Esophagus muscularis mucosa (tissue), 3 donors: ENCODE results near the gene CPXCR1.
"Not testable (repeated sequence)": the region's sequence is repeated elsewhere in the genome, so short reads cannot be mapped to it uniquely, and the experiment has no call there.

ENCODE experiments used
- CTCF ChIP-seq, 3 experiments: fragments of 200-600 bp in 2 of 3; fragments of 450-650 bp in 1 of 3; sonication (generic) in 2 of 3; IDR thresholded peaks; one replicate each; pipeline ENCODE4 v1.5.1; 2017 to 2019; ENCODE audit warnings: antibody characterized with exemption in 3 of 3, mild to moderate bottlenecking in 2 of 3, moderate library complexity in 1 of 3
- POLR2AphosphoS5 ChIP-seq, 2 donors: sonication (generic); formaldehyde crosslinking; IDR thresholded peaks; one replicate each; pipeline ENCODE4 v1.6.1; 2017; ENCODE audit warnings: antibody characterized with exemption in 2 of 2

GRCh38 chrX:88746215-88746614 lies 810 bp upstream of the CPXCR1 start:
- TF ChIP-seq CTCF, POLR2AphosphoS5 (IDR thresholded peaks at IDR 0.05): not testable (repeated sequence)
